HepG2 (cell line): Measurements from ENCODE around the gene SRD5A3. TPM values are rescaled to one million over a fixed set of nuclear protein-coding genes. Genes with fewer than 3 reads are reported as not detected.
A peak's percentile ranks its signal among the peaks of the same experiment; 100 is the strongest.

Experiments used
- AKAP8 ChIP-seq: sonication (generic); formaldehyde crosslinking; IDR thresholded peaks from 2 replicates; pipeline ENCODE4 v1.5.1; 2020; ENCODE audit warnings: mild to moderate bottlenecking, missing genetic modification reagents
- BHLHE40 ChIP-seq: IDR thresholded peaks from 2 replicates; pipeline ENCODE4 v1.6.1; 2011; ENCODE audit warnings: low read length, improper control_type of control experiment
- CCAR2 ChIP-seq: fragments of 200-400 bp; formaldehyde crosslinking; optimal IDR thresholded peaks from 2 replicates; pipeline ENCODE3; 2018; ENCODE audit warnings: low read depth, mild to moderate bottlenecking, low read length, moderate library complexity
- CREBL2 ChIP-seq: sonication (generic); formaldehyde crosslinking; IDR thresholded peaks from 2 replicates; pipeline ENCODE4 v1.8.1; 2023; ENCODE audit warnings: missing genetic modification reagents, mild to moderate bottlenecking, borderline replicate concordance
- KIAA2018 ChIP-seq: sonication (generic); formaldehyde crosslinking; IDR thresholded peaks from 2 replicates; pipeline ENCODE4 v1.5.0; 2020; ENCODE audit warnings: mild to moderate bottlenecking, missing genetic modification reagents, borderline replicate concordance
- MIER2 ChIP-seq: IDR thresholded peaks from 2 replicates; pipeline ENCODE4 v1.6.1; 2016; ENCODE audit warnings: missing biosample characterization, missing genetic modification reagents
- RFX5 ChIP-seq: IDR thresholded peaks from 2 replicates; pipeline ENCODE4 v1.6.1; 2011; ENCODE audit warnings: low read depth, low read length, improper control_type of control experiment
- SALL1 ChIP-seq: sonication (generic); formaldehyde crosslinking; IDR thresholded peaks from 2 replicates; pipeline ENCODE4 v1.8.0; 2022; ENCODE audit warnings: mild to moderate bottlenecking, missing genetic modification reagents
- ZEB1 ChIP-seq: IDR thresholded peaks from 2 replicates; pipeline ENCODE4 v1.6.1; 2012; ENCODE audit warnings: mild to moderate bottlenecking, low read depth, inconsistent platforms; ENCODE audit not compliant: insufficient replicate concordance
- ZFAT ChIP-seq: sonication (generic); formaldehyde crosslinking; conservative IDR thresholded peaks from 2 replicates; pipeline ENCODE4 v1.8.1; 2023; ENCODE audit warnings: missing genetic modification reagents, inconsistent platforms
- ZNF138 ChIP-seq: sonication (generic); formaldehyde crosslinking; IDR thresholded peaks from 2 replicates; pipeline ENCODE4 v1.5.0; 2020; ENCODE audit warnings: mild to moderate bottlenecking, low read depth, missing genetic modification reagents
- ZNF143 ChIP-seq: sonication (generic); formaldehyde crosslinking; IDR thresholded peaks from 2 replicates; pipeline ENCODE4 v1.4.0; 2020; ENCODE audit warnings: missing genetic modification reagents
- ZNF274 ChIP-seq: sonication (generic); formaldehyde crosslinking; IDR thresholded peaks from 2 replicates; pipeline ENCODE4 v1.5.1; 2020; ENCODE audit warnings: mild to moderate bottlenecking, missing genetic modification reagents
- ZNF451 ChIP-seq: sonication (generic); formaldehyde crosslinking; IDR thresholded peaks from 2 replicates; pipeline ENCODE4 v1.5.0; 2020; ENCODE audit warnings: mild to moderate bottlenecking, missing genetic modification reagents
- ZNF468 ChIP-seq: sonication (generic); formaldehyde crosslinking; IDR thresholded peaks from 2 replicates; pipeline ENCODE4 v1.8.0; 2022; ENCODE audit warnings: mild to moderate bottlenecking, moderate library complexity, missing genetic modification reagents
- ZNF761 ChIP-seq: sonication (generic); formaldehyde crosslinking; conservative IDR thresholded peaks from 2 replicates; pipeline ENCODE4 v1.4.0; 2020; ENCODE audit warnings: mild to moderate bottlenecking, missing genetic modification reagents
- ZSCAN30 ChIP-seq: sonication (generic); formaldehyde crosslinking; IDR thresholded peaks from 2 replicates; pipeline ENCODE4 v1.5.0; 2020; ENCODE audit warnings: mild to moderate bottlenecking, missing genetic modification reagents
- polyA plus RNA-seq, 8 experiments: library from polyadenylated mRNA; depleted of rRNA in 3 of 8; stranded (reverse) in 7 of 8; unstranded in 1 of 8; fragments of >200 nt; fragmentation: Illumina TruSeq in 4 of 8; extraction: Trizol in 4 of 8; gene quantifications; 2 replicates each; pipeline versions ENCODE4 v1.2.1 to v1.2.3, GENCODE V29; 2011 to 2016; ENCODE audit warnings: low read depth in 4 of 8, missing spikeins in 1 of 8, mixed read lengths in 1 of 8; ENCODE audit not compliant: insufficient read depth in 1 of 8
- total RNA-seq, 5 experiments: library from RNA; depleted of rRNA; stranded (reverse); fragments of >200 nt; fragmentation: Illumina TruSeq; extraction: Trizol; gene quantifications; 2 replicates each; pipeline ENCODE4 v1.2.3, GENCODE V29; 2016; ENCODE audit warnings: low read depth in 1 of 5
- TF ChIP-seq, protein P1 (sequence below): sonication (generic); formaldehyde crosslinking; IDR thresholded peaks from 2 replicates; pipeline ENCODE4 v1.5.0; 2020; ENCODE audit warnings: mild to moderate bottlenecking, missing genetic modification reagents, moderate library complexity

SRD5A3 gene
- total and polyA plus RNA-seq, 2 of the 13 experiments (the other 11 are each of a cell fraction or from before 2014, with no cell fraction given), result 12.4 to 18.4 TPM

GRCh38 chr4:55345980-55346850 lies at the start of gene SRD5A3 (continued):
- TF ChIP-seq, protein P1, sequence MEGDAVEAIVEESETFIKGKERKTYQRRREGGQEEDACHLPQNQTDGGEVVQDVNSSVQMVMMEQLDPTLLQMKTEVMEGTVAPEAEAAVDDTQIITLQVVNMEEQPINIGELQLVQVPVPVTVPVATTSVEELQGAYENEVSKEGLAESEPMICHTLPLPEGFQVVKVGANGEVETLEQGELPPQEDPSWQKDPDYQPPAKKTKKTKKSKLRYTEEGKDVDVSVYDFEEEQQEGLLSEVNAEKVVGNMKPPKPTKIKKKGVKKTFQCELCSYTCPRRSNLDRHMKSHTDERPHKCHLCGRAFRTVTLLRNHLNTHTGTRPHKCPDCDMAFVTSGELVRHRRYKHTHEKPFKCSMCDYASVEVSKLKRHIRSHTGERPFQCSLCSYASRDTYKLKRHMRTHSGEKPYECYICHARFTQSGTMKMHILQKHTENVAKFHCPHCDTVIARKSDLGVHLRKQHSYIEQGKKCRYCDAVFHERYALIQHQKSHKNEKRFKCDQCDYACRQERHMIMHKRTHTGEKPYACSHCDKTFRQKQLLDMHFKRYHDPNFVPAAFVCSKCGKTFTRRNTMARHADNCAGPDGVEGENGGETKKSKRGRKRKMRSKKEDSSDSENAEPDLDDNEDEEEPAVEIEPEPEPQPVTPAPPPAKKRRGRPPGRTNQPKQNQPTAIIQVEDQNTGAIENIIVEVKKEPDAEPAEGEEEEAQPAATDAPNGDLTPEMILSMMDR (CRISPR knock-in tag), result peak; percentile 84
- TF ChIP-seq ZNF143 (CRISPR knock-in tag) (0 out of 2 replicates have a peak, but pooled peaks have one; percentile 35), ZNF468 (CRISPR knock-in tag) (0 out of 2 replicates have a peak, but pooled peaks have one; percentile 77), RFX5 (no peak), ZEB1 (no peak), KIAA2018 (CRISPR knock-in tag) (no peak), ZNF451 (peak; percentile 77), AKAP8 (no peak; the same call in 1 of the 2 replicates), MIER2 (CRISPR knock-in tag) (no peak), CCAR2 (no peak), CREBL2 (CRISPR knock-in tag) (no peak), BHLHE40 (peak; percentile 49), ZSCAN30 (CRISPR knock-in tag) (no peak), SALL1 (CRISPR knock-in tag) (peak; percentile 87), ZNF138 (peak; percentile 64; the same call in 1 of the 2 replicates), ZNF274 (CRISPR knock-in tag) (no peak), ZFAT (no peak), ZNF761 (peak; percentile 42; the same call in 1 of the 2 replicates)
